ENCODE data around the gene SEPTIN1. TPM values are rescaled to one million over a fixed set of nuclear protein-coding genes. Genes with fewer than 3 reads are reported as not detected.
"Not testable (repeated sequence)": the region's sequence is repeated elsewhere in the genome, so short reads cannot be mapped to it uniquely, and the experiment has no call there.

Gene SEPTIN1
- total and polyA plus RNA-seq, 12 donors: 0.11 to 19.8 (median 2.8) TPM; not detected in 1

DNA sequence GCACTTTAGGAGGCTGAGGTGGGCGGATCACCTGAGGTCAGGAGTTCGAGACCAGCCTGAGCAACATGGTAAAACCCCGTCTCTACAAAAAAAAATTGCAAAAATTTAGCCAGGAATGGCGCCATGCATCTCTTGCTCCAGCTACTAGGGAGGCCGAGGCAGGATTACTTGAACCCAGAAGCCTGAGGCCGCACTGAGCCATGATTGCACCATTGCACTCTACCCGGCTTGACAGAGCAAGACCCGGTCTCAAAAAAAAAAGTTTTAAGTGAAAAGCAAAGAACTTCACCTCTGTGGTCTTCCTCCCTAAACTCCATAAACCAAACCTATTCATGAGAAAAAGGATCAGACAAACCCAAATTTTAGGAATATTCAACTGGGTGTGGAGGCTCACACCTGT, 34.2 kb downstream of the SEPTIN1 start:
- peak in 2 of 7 donors; percentile 14 to 43 for DNase-seq
- Histone ChIP-seq H3K27me3 (no peaks in the 10 kb centered on the region), H3K36me3 (replicated peaks in 1 of 2) (peaks cover 0 to 28% of the 10 kb centered on the region in 2 donors), H3K9me3 (replicated peaks in 1 of 3) (no peaks in the 10 kb centered on the region), H3K4me3 (no peak overlapping the region), H3K27ac (no peak overlapping the region), H3K4me1 (replicated peaks in 1 of 2) (peaks cover 18 to 19% of the 10 kb centered on the region in 2 donors)
- 93 to 97% (median 94%) methylated on average over 7 to 8 of the region's 8 CpGs for WGBS, 4 donors
- TF ChIP-seq POLR2A (IDR thresholded peaks at IDR 0.05): no peak
- TF ChIP-seq, protein P1, sequence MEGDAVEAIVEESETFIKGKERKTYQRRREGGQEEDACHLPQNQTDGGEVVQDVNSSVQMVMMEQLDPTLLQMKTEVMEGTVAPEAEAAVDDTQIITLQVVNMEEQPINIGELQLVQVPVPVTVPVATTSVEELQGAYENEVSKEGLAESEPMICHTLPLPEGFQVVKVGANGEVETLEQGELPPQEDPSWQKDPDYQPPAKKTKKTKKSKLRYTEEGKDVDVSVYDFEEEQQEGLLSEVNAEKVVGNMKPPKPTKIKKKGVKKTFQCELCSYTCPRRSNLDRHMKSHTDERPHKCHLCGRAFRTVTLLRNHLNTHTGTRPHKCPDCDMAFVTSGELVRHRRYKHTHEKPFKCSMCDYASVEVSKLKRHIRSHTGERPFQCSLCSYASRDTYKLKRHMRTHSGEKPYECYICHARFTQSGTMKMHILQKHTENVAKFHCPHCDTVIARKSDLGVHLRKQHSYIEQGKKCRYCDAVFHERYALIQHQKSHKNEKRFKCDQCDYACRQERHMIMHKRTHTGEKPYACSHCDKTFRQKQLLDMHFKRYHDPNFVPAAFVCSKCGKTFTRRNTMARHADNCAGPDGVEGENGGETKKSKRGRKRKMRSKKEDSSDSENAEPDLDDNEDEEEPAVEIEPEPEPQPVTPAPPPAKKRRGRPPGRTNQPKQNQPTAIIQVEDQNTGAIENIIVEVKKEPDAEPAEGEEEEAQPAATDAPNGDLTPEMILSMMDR (IDR thresholded peaks at IDR 0.05): no peak
- intact Hi-C loops (cut with DNase I): no loop called here

DNA sequence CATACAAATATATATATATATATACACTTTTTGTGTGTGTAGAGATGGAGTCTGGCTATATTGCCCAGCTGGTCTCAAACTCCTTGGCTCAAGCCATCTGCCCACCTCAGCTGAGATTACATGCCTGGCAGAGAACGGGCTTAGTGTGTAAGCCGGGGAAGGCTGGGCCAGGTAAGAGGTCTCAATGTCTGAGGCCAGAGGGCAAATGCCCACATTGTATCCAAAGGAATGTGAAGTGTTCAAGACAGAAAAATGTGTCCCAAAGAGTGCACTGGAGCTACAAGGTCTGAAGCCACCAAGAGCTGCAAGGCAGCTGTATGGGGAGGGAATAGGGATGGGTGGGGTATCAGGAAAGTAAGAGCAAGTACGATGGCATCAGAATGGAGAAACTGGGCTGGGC, 36.1 kb downstream of the SEPTIN1 start:
- no peaks in the 10 kb centered on the region for H3K27me3 ChIP-seq
- 92 to 99% (median 93%) methylated on average over 3 of the region's 3 CpGs for WGBS, 4 donors
- intact Hi-C loops (cut with DNase I): no loop called here
- H3K4me3 ChIP-seq: no peak overlapping the region
- H3K4me1 ChIP-seq (replicated peaks in 1 of 2): peaks cover under 1 to 1% of the 10 kb centered on the region in 2 donors
- peaks cover 0 to 12% of the 10 kb centered on the region in 2 donors for H3K36me3 ChIP-seq (replicated peaks in 1 of 2)
- no peak overlapping the region for H3K27ac ChIP-seq
- H3K9me3 ChIP-seq (replicated peaks in 1 of 3): no peaks in the 10 kb centered on the region
- peak in 1 of 7 donors; percentile 35 for DNase-seq
- no peak for TF ChIP-seq POLR2A (IDR thresholded peaks at IDR 0.05)
- TF ChIP-seq, protein P1 (IDR thresholded peaks at IDR 0.05): no peak

DNA sequence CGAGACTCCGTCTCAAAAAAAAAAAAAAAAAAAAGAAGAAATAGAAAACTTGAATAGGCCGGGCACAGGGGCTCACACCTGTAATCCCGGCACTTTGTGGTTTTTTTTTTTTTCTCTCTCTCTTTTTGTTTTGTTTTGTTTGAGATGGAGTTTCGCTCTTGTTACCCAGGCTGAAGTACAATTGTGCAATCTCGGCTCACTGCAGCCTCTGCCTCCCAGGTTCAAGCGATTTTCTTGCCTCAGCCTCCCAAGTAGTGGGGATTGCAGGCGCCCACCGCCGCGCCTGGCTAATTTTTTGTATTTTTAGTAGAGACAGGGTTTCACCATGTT, 38.9 kb downstream of the SEPTIN1 start:
- intact Hi-C loops (cut with DNase I); H3K4me3 ChIP-seq; H3K36me3 ChIP-seq (replicated peaks in 1 of 2); H3K4me1 ChIP-seq (replicated peaks in 1 of 2); H3K27ac ChIP-seq; H3K9me3 ChIP-seq (replicated peaks in 1 of 3); H3K27me3 ChIP-seq; DNase-seq: not testable (repeated sequence)
- WGBS, 4 donors: 89 to 95% (median 94%) methylated on average over 11 of the region's 11 CpGs

DNA sequence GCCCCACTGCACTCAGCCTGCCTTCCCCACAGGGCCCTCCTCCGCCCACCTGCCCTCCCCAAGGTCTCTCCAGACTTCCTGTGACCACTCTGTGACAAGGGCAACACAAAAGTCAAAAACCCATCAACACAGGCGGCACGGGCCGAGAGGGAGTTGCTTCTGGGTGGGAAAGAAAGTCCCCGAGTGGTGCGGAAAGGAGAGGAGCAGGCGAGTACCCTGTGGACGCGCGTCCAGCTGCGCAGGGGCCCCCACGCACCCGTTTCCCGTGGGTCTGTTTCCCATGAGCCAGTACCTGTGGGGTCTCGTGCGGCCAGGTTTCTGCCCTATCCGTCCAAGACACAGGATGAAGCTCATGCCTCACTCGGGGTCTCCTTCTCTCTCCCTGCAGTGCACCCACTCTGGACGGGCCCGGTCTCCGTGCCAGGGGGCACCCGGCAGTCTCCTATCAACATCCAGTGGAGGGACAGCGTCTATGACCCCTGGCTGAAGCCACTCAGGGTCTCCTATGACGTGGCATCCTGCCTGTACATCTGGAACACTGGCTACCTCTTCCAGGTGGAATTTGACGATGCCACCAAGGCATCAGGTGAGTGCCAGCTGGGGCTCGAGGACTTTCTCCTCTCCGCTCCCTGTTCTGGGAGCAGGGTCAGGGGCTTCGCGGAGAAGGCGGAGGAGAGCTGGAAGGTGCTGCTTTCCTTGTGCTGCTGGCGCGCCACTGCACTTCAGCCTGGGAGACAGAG, 39.4 kb downstream of the SEPTIN1 start:
- H3K36me3 ChIP-seq (replicated peaks in 1 of 2): no peaks in the 10 kb centered on the region
- DNase-seq: peak in 1 of 7 donors; percentile 48
- TF ChIP-seq POLR2A (IDR thresholded peaks at IDR 0.05): no peak
- TF ChIP-seq, protein P1 (IDR thresholded peaks at IDR 0.05): no peak
- no peaks in the 10 kb centered on the region for H3K4me1 ChIP-seq (replicated peaks in 1 of 2)
- H3K4me3 ChIP-seq: no peak overlapping the region
- 88 to 95% (median 89%) methylated on average over 22 to 32 of the region's 32 CpGs for WGBS, 4 donors
- H3K9me3 ChIP-seq (replicated peaks in 1 of 3): no peaks in the 10 kb centered on the region
- H3K27me3 ChIP-seq: no peaks in the 10 kb centered on the region
- H3K27ac ChIP-seq: no peak overlapping the region
- intact Hi-C loops (cut with DNase I): no loop called here

DNA sequence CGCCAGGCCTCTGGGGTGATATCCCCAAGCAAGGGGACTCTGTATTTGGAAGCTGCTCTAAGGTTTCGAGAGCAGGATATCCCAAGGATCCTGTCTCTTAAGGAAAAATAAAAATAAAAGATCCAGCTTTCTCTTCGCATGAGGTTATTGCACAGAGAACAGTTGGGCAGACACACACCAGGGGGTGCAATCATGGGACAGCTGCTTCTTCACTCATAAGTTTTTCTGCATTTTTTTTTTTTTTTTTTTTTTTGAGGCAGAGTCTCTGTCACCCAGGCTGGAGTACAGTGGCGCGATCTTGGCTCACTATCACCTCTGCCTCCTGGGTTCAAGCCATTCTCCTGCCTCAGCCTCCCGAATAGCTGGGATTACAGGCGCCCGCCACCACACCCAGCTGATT, 40.4 kb downstream of the SEPTIN1 start:
- not testable (repeated sequence) for H3K4me3 ChIP-seq

More for the DNA sequence above, 40.4 kb downstream of the SEPTIN1 start:
- H3K36me3 ChIP-seq (replicated peaks in 1 of 2); intact Hi-C loops (cut with DNase I); H3K9me3 ChIP-seq (replicated peaks in 1 of 3); H3K27me3 ChIP-seq; H3K4me1 ChIP-seq (replicated peaks in 1 of 2); H3K27ac ChIP-seq: not testable (repeated sequence)
- WGBS, 4 donors: 86 to 90% (median 89%) methylated on average over 8 of the region's 8 CpGs
- DNase-seq: peak in 1 of 7 donors; percentile 36
